Urothelium cell line (cell line): ENCODE measurements around the gene DSCAM.

Source experiments
- DNase-seq: peaks from one replicate; pipeline ENCODE4 v3.0.0; 2011; ENCODE audit warnings: low spot score, mixed read lengths
- FAIRE-seq: peaks from 2 replicates; lab custom pipeline; 2011; peaks lifted over from hg19 to GRCh38; lab: Jason Lieb, UNC

Gene DSCAM

DNA sequence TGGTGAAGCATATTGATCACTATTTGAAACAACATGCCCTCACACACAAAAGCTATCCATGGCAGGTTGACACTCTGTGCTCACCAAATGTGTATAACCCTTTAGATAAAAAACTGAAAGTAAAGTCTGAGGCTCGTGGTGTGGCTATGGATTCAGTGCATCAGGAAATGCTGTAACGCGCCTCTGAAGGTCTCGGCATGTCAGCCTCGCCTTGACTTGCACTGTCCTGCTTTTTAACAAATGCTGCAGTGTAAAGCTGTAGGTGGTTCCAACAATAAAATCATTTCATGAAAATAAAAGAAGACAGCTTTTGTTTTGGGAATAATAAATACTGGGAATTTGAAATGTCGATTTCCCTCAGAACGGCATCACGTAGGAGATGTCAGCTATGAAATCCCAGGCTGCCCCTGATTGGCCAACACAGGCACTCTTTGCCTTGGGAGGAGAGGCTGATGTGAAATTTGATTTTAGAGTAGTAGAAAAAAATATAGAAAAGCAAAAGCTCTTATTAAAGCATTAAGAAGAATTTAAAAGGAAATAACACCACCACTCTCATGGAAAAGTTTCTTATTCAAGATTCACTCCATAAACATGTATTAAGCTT lies 168.2 kb downstream of the DSCAM start:
- DNase-seq (no peak), FAIRE-seq (no peak)

DNA sequence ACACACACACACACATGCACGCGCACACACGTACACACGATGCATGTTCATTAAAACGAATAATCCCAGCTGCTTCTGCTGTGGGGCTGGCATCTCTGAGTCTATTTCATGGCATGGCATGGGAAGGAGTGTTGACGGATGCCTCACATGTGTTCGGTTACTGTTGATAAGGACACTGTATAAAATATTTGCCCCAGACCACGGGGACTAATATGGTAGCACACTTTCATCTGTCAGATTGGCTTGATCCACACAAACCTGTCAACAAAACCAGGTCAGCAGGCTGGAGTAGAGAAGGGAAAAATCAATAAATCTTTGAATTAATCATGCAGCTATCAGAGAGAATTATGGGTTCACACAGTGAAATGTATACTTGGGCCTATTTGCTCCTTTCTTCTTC lies 171.9 kb downstream of the DSCAM start:
- FAIRE-seq: no peak
- no peak for DNase-seq

DNA sequence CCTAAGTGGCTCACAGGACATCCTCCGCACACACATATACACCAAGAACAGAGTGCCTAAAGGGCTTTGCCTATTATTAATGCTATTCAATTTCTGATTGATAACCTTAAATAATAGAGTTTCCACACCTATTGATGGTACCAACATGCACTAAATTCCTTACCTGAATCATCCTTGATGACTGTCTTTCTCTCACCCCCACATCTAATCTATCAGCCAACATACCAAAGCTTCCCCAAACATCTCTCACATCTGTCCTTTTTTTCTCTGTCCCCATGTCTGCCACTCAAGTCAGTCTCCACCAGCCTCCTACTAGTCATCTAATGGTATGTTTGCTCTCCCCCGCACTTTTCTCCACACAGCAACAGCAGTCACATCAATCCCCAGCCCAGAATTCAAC lies 174.4 kb downstream of the DSCAM start:
- FAIRE-seq (no peak), DNase-seq (no peak)

DNA sequence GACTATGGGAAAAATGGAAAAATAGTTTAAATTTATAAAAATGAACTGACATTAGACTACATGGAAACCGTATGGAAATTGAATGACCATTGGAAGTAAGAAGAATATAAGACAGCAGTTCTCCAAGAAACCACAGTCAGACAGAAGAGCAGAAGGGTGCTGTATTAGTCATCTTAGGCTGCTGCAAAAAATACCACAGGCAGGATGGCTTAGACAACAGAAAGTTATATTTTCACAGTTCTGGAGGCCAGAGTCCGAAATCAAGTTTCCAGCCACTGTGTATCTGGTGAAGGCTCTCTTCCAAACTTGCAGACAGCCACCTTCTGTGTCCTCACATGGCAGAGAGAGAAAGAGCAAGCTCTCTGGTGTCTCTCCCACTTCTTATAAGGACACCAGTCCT lies 175.2 kb downstream of the DSCAM start:
- DNase-seq (peak; percentile 3), FAIRE-seq (no peak)

DNA sequence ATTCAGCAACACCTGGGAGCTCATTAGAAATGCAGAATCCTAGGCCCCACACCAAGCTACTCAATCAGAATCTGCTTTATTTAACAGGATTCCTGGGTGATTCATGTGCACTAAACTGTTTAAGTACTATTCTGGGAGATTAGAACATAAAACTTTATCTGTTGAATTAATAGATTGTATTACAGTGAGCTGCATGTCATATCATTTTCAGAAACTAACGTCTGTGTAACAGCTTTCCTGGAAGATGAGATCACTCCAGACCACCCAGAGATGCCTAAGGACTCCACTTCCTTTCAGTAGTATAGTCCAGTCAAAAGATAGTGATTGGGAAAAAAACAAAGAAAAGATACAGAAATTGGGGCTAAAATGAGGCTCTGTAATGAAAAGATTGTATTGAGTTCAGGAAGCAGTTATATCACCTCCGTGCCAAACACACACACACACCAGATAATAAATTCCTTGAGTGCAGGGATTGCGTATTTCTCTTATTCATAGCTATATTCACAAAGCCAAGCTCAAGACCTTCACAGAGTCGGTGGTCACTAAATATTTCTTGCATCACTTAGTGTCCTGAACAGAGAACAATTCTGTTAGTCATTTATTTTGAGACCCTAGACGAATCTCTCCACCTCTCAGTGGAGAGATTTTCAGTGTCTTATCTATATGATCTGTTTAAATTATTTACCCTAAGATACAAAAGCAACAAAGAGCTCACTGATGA lies 178.2 kb downstream of the DSCAM start:
- FAIRE-seq (no peak), DNase-seq (no peak)

DNA sequence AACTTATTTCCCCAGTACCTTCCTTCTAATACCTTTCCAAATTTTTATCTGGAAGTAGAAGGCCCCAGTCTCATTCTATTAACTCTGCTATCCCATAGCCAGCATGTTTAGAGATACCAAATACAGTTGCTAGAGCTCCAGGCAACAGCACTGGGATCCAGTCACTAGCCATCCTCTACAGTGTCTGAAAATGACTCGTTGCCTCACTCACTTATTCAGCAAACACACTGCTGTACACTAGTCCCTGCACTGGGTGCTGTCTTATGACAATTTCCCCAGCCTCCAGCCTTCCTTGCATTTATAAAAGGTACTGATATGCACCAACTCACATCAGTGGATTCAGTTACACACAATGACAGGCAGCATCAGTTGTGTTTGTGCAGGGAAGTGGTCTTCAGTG lies 179.0 kb downstream of the DSCAM start:
- FAIRE-seq (no peak), DNase-seq (no peak)

DNA sequence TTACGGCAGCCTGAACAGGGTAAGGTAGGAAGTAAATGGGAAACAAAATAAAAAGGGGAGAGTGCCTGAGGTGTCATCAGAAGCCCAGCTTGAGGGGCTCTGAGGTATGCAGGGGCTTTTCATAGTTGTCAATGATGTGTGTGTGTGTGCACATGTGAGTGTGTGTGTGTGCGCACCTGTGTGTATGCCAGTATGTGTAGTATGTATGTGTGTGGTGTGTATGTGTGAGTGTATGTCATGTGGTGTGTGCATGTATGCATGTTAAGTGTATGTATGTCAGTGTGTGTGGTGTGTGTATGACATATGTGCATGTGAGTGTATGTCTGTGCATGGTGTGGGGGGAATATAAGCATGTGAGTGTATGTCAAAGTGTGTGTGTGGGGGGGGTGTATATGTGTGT lies 184.1 kb downstream of the DSCAM start:
- no peak for DNase-seq
- no peak for FAIRE-seq

DNA sequence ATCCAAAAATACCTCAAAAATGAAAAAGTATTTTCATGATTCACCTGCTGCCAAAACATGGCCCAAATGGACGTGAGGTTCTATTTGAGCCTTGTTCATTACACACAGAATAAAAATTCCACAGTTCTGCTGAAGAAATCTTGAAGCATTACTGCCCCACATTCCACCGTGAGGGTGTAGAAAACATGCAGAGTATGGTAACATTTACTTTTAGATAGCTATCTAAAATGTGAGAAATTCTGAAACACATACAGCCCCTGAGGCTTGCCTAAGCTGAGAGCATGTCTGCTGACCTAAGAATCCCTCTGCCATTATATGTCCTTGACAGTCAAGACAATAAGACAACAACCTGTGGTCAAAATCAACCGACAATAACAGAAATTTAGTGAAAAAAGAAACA lies 186.5 kb downstream of the DSCAM start:
- FAIRE-seq: no peak
- DNase-seq: no peak

DNA sequence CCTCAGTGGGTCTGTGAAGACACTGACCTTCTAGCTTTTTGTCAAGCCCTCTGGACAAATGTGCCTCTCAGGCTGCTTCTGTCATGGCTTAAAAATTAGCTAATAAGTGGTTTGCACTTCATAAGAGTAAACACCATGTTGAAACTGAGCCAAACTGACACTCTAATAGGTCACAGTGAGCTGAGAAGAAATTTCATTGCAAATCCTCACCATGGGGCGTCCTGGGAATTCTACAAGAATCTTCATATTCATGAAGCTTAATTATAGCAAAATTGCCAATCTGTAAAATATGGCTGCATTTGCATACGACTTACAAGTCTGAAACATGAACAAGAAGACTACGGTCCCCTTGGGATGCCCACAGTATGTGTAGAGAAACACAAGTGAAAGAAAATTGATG lies 188.6 kb downstream of the DSCAM start:
- no peak for DNase-seq
- FAIRE-seq: no peak

DNA sequence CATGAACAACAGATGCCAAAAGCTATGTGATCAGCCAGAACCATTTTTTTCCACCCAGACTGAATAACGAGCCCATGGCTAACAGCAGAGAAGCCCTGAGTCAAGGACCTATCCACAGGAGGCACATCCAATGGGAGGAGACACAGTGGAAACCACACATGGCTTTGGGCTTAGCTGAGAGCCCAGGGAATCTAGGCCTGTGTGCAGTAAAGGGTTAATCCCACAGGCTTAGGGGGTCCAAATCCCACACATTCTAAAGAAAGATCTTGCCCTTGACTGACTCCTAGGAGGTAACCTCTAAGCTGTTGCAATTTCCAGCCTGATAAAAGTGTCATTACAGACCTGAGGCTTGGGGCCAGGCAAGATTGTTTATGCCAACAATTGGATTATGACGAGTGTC lies 194.5 kb downstream of the DSCAM start:
- DNase-seq (no peak), FAIRE-seq (no peak)

DNA sequence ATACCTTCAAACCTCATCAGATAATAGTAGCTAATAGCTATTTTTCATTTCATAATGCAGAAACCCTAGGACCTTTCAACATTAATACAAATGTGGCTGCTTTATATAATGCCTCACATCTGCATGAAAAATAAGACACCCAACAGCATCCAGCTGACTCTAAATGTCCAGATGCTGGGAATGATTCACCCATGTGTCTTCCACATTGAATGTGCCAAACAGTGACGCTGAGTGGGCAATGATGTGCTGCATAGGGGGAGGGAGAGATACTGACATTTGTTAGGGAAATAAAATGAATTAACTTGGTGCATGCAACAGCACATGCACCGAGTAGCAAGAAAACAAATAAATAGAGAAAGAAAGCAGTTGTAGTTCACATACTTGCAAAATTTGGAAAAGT lies 199.3 kb downstream of the DSCAM start:
- DNase-seq (no peak), FAIRE-seq (no peak)

DNA sequence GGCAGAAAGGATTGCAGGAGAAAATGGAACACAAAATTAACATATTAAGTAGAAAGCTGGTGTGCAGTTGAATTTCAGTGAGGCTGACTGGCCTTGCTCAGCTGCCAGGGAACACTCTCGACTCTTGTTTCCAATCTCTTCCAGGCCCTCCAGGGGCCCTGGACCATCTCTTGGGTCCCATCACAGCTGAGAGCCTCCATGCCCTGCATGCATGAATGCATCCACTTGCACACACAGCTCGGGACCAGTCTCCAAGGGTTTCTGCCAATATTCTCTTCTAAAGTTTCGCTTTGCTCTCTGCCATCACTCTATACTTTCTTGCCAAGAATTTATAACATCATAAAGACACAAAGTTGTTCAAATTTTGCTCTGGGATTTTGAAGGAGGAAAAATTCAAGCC lies 200.3 kb downstream of the DSCAM start:
- DNase-seq: no peak
- FAIRE-seq: no peak

DNA sequence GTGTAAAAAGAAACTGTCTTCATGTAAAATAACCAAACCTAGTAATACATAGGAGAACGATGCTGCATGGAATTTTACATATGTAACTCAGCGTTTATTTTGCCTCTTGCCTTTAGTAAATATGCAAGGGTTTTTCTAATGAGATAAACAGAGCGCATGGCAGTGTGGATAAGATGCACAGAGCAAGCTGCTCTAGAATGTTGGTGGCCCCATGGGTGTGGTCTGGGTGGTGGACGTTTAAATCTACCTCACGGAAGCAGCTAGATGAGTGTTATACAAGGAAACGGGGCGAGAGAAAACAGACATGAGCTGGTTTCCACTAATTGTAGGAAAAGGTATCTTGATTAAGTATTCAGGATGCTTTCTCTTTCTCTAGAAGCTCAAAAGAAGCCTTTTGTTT lies 205.9 kb downstream of the DSCAM start:
- no peak for DNase-seq
- no peak for FAIRE-seq

DNA sequence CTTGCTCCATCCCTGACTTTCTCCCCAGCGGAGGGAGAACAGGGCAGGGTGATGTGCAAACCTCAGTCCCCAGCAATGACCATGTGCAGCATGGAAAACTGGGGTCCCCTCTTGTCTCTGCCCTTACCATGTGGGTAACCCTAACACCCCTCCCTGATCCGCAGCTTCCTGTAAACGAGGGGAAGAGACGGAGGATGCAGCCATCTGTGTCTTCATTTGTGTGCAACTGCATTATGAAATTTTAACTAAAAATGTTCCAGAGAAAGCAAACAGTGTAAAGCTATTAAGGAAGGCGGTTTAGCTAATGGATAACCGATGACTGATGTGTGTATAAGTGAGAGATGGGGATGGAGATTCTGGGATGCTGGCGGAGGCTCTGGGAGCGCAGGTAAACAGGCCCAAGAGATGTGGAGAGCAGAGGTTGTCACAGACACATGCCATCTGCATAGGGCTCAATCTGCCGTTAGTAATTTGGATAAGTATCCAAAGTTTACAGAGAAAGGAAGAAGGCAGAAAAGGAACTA lies 206.6 kb downstream of the DSCAM start:
- DNase-seq (no peak), FAIRE-seq (no peak)

DNA sequence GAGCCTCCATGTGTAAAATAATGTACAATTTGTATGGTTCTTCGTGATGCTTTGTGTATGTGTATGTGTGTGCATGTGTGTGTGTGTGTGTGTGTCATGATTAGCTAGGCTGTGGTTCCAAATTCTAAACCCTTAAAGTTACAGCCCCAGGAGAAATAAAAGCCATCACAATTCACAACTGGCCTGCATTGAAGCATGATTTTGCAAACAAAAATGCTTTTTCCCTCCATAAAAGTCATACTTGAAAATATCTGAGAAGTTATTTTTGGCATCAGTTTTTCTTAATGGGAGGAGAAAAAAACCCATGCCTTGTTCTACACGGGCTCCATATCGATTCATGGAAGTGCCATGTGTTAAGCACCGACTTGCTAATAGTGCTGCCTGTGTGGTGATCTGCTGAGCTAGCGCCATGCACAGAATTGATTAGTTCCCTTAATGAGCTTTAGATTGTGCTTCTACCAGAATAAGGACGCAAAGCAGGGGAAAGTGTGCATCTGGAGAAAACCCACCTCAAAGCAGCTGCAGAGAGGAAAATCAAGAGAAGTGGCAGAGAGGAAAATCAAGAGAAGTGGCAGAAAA lies 207.3 kb downstream of the DSCAM start:
- FAIRE-seq: no peak
- no peak for DNase-seq

DNA sequence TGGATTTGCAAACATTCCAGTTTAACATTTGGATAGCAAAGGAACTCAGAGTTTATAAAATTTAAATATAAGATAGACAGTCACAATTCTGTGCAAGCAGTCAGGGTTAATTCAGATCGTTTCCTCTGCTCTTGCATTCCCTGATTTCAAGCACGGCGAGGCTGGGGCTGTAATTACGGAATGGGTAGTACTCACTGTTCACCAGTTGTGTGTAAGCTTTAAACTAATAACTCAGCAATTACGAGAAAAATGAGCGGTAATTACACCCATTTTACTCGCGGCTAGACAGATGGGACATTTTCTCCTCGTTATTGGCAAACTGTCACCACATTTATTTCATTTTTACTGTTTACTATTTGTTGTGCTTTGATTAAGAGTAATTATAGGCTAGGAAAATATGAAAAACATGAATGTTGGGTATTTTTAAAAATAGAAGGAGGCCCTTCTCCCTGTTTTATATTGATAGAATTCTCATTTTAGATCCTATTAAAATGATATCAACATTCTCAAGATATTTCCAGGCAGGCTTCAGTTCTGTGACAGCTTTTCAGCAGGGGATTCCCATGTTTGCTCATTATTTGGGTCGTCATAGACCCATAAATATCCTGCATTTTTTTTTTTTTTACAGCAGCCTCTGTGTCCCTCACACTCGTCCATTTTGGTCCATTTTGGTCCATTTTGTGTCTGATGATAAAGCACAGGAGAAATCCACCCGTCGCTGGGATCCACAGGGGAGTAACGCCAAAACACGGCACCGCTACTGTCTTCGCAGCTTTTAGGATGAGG lies 208.3 kb downstream of the DSCAM start:
- FAIRE-seq (no peak), DNase-seq (no peak)

DNA sequence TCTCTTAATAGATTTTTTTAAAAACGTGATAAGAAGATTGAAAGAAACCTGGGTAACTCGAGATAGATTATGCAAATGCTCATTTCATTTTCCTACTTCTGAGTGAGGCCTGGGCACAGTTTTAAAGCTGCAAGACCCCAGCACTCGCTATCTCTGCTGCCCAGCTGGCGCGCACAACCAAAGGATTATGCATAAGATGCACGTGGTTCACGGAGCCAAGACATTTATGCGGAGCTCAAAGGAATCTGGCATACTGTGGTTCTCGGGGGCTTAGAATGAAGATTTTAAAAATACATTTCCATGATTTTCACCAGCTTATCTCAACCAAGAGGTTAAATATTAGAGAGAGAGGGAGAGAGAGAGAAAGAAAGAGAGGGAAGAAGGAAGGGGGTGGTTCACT lies 210.9 kb downstream of the DSCAM start:
- FAIRE-seq (no peak), DNase-seq (no peak)

DNA sequence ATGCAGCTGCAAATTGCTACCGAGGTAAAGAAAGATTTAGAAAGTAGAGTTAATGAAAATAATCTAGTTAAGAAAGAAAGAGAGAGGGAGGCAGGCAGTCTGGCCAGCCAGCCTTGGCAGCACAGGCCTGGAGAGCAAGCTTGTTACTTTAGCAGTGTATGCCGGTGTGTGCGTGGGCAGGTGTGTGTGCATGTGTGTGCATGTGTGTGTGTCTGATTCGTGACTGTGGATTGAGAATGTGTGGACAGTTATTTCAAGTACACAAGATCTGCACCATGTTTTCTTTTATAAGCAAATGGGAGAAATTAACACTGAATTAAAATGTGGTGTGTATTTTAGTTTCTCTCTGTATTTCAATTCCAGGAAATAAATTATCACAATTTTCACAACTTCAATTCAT lies 211.6 kb downstream of the DSCAM start:
- no peak for DNase-seq
- no peak for FAIRE-seq

DNA sequence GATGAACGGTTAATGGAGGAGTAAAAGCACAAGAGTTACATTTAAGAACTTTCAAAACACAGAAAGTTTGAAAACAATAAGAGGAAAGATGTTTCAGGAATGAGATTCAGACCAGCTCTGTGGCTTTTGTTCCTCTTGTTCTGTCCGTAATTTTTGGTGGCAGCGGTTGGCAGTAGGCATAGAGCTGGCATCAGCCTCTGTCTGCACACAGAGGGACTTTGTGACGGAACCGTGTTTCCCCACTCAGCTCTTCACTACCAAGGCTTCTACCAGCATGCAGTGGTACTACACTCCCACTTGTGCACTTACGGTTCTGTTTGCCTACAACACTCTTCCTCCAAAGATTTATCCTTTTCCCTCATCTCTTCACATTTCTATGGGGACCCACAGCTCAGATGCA lies 212.8 kb downstream of the DSCAM start:
- no peak for DNase-seq
- FAIRE-seq: no peak

DNA sequence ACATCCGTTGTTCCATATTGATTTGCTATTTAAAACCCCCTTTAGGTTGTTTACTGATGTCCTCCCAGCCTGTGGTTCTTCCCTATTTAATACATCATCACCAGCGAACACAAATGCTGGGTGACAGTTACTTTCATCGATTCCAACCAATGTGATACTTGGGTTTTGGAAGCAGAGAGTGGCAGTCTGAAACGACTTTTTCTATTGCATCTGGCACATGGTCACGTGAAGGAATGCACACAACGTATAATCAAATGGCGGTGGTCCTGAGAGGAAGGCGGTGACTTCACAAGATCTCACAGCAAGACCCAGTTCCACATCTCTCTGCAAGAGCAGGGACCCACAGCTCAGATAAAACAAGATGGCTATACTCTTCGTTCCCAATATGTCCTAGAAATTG lies 213.9 kb downstream of the DSCAM start:
- no peak for DNase-seq
- FAIRE-seq: no peak

DNA sequence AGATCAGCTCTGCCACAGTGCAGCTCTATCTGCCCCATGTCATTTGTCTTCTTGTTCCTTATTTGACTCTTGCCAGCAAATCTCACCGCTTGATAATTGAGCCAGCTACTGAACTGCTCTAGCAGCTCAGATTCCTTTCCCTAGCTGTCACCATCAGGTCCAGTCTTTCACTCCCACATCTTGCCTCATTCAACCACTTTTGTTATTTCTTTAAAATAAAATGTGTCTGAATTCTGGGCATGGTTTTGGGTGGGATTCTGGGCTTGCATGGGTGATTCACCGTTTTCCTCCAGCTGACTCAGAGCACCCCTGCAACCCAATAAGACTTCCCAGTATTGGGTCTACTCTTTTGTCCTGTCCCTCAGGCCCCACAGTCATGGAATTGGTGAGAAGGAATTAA lies 215.7 kb downstream of the DSCAM start:
- FAIRE-seq: no peak
- DNase-seq: no peak

DNA sequence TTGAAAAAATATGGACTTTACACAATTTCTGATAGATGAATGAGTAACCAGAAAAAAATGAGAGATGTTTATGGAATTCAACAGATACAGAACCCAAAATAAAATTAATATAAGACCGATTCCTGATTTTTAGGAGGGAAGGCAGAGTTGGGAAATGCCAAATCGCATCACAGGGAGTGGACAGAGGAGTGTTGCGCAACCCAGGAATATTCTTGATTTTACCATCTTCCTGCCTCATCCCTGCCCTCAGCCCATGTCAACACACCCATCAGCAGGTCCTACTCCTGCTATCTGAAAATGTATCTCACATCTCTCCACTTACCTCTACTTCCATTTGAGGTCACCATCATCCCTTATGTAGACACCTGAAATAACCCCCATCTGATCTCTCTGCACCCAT lies 221.0 kb downstream of the DSCAM start:
- DNase-seq (no peak), FAIRE-seq (no peak)
